ENCODE results near the gene CUL4A.

GRCh38 chr13:113170511-113170910 lies 38.9 kb upstream of the CUL4A start:
- no peak for TF ChIP-seq CTCF (IDR thresholded peaks at IDR 0.05)
- TF ChIP-seq POLR2AphosphoS5 (IDR thresholded peaks at IDR 0.05) = no peak
- no peak for TF ChIP-seq EP300 (IDR thresholded peaks at IDR 0.05)

All from upper lobe of left lung (tissue), 4 donors.